ENCODE measurements around the gene RILPL2.
A peak's percentile ranks its signal among the peaks of the same experiment; 100 is the strongest.
"Not testable (repeated sequence)": the region's sequence is repeated elsewhere in the genome, so short reads cannot be mapped to it uniquely, and the experiment has no call there.

RILPL2 gene

DNA sequence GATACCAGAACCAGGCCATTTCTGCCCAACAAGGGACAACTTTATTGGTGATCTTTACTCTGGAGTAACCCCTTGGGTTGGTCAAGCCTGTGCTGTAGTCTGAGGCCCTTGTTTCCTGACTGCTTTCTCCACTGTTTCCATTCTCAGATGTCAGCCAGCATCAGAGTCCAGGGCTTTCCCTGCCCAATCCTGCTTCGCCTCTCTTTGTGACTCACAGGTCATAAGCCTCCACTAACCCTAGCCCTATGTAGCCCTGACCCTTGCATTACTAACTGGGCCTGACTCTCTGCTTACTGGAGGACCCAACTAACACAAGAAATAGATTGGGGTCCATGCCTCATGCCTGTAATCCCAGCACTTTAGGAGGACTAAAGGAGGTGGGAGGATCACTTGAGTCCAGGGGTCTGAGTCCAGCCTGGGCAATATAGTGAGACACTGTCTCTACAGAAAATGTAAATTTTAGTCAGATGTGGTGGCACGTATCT lies 12.8 kb upstream of the RILPL2 start:
- DNase-seq, result no peak

DNA sequence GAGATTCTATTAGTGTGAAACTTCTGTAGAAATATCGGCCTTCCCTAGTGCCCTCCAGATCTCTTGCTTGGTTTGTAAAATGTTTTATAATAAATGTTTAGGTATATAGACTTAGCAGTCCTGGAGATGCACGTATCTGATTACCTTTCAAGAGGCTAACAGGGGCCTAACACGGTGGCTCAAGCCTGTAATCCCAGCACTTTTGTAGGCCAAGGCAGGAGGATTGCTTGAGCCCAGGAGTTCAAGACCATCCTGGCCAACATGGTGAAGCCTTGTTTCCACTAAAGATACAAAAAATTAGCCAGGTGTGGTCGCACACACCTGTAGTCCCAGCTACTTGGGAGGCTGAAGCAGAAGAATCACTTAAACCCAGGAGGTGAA lies 9.8 kb upstream of the RILPL2 start:
- DNase-seq, result no peak

DNA sequence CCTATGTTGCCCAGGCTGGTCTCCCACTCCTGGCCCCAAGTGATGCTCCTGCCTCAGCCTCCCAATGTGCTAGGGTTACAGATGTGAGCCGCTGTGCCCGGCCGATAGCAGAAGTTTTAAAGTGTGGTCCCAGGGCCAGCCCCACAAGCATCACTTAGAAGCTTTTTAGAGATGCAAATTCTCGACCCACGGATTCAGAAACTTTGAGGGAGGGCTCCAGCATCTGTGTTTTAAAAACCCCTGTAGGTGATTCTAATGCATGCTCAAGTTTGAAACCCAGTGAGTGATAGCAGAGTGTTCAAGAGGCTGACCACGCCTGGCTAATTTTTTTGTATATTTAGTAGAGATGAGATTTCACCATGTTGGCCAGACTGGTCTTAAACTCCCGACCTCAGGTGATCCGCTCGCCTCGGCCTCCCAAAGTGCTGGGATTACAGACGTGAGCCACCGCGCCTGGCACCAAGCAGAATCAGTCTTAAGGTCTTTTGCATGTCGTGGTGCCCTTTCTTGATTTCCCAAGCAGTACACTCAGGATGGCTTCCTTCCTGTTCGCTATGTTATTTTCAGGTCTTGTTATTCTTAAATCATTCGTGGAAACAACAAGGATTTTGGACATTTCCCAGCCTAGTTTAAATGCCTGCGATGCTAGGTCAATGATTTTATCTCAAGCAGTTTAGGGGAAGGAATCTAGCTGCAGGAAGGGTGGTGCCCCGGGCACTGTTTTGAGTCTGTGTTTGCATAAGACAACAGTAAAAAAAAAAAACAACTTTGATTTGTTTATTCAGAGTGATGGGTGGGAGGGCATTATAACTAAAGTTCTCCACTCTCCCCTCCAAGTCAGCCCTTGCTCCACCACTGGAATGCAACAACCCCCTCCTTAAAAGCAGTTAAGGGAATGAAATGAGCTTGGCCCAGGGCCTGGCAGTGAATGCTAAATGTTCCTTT lies 9.2 kb upstream of the RILPL2 start:
- no peak for DNase-seq

DNA sequence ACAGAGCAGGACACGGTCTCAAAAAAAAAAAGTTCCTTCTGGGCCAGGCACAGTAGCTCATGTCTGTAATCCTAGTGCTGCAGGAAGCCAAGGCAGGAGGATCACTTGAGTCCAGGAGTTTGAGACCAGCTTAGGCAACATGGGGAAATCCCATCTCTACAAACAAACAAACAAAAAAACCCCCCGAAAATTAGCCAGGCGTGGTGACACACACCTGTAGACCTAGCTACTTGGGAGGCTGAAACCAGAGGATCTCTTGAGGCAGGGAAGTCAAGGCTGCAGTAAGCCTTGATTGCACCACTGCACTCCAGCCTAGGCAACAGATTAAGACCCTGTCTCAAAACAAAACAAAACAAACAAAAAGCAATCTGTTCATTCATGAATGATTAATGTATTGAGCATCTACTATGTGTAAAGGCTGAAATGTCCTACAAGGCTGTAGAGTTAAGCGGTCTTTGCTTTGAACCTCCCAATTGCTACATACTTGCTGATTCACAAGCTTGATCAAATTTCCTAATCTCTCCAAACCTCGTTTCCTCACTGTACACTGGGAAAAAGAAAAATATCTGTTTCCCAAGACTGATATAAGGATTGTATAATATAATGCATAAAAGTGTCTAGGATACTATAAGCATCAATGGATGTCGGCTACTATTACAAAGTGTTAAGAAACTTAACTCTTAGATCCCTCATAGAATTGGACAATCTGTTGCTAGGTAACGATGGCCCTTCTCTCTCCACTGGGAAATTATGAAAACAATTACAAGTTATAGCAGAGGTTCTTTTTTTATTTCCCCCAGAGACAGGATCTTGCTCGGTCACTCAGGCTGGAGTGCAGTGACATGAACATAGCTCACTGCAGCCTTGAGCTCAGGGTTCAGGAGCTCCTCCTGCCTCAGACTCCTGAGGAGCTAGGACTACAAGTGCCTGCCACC lies 7.9 kb upstream of the RILPL2 start:
- no peak for DNase-seq

DNA sequence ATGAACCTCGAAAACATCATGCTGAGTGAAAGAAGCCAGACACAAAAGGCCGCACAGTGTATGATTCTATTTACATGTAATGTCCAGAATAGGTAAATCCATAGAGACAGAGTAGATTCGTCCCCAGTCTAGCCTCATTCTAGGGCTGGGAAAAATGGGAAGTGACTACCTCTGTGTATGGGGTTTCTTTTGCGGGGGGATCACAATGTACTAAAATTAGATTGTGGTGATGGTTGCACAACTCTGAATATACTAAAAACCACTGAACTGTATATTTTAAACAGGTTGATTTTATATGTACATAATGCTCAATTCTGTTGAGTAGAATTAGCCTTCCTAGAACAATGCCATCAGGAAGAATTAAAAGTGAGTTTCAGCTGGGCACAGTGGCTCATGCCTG lies 6.3 kb upstream of the RILPL2 start:
- no peak for DNase-seq

DNA sequence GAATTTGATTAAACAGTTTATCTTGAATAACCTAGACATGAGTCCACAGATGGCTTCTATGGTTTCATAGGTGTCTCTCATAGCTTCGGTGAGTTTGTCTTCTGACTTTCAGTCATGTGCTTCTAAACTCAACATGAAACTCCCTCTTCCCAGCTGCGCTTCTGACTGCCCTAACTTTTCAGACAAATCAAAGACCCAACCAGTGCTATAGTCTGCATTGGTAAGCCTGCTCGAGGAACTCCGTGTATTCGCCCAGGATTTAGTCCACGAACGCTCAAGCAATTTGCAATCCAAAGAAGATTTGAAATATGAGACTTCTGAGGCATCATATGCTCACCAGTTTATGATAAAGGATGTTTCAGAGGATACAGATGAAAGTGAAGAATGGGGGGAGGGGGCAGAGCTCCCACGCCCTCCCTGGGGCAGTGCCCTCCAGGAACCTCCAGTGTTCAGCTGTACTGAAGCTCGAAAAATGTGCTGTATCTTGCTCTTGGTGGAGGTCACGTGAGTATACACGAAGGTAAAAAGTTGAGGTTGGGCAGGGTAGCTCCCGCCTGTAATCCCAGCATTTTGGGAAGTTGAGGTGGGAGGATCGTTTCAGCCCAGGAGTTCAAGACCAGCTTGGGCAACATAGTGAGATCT lies 5.2 kb upstream of the RILPL2 start:
- peak in 1 of 2 experiments; percentile 40 for DNase-seq

DNA sequence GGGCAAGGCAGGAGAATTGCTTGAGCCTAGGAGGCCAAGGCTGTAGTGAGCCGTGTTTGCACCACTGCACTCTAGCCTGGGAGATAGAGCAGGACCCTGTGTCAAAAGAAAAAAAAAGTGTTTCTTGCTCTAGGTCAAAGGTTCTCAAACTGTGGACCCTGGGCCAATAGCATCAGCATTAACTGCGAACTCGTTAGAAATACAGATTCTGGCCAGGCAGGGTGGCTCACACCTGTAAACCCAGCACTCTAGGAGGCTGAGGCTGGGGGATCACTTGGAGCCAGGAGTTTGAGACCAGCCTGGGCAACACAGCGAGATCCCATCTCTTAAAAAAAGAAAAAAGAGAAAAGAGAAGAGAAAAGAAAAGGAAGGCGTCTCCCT lies 858 bp downstream of the RILPL2 start:
- DNase-seq, result no peak

DNA sequence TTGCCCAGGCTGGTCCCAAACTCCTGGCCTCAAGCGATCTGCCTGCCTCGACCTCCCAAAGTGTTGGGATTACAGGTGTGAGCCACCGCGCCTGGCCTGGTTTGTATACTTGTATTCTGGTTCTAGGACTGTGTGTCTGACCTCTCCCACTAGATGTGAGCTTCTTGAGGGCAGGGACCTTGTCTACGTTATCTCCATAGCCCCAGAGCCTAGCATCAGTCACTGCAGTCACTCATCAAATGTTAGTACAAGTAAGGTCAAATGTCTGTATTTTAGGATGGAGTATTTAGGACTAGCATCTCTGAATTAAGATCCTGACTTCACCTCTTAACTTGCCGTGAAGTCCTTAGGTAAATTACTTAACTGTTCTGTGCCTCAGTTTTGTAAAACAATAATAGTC lies 2.9 kb downstream of the RILPL2 start:
- DNase-seq, result no peak

DNA sequence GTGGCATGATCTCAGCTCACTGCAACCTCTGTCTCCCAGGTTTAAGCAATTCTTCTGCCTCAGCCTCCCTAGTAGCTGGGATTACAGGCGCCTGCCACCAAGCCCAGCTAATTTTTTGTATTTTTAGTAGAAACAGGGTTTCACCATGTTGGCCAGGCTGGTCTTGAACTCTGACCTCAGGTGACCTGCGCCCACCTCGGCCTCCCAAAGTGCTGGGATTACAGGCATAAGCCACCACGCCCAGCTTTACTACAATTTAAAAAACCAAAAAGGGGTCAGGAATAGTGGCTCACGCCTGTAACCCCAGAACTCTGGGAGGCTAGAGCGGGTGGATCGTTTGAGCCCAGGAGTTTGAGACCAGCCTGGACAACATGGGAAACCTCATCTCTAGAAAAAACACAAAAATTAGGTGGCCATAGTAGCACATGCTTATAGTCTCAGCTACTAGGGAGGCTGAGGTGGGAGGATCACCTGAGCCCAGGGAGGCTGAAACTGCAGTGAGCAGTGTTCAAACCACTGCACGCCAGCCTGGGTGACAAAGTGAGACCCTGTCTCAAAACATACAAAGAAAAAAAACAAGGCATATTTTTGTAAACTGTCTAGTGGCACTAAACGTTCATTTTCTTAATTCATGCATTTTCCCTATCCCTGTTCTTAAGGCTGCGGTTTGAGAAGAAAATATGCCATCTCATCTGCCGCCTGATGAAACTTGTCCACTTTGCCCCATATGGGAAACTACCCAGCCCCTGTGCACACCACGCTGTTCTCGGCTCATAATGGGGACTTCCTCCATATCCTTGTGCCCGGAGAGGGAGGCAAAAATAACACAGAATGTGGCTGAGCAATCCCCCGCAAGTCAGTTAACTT lies 4.3 kb downstream of the RILPL2 start:
- DNase-seq, result not testable (repeated sequence)

DNA sequence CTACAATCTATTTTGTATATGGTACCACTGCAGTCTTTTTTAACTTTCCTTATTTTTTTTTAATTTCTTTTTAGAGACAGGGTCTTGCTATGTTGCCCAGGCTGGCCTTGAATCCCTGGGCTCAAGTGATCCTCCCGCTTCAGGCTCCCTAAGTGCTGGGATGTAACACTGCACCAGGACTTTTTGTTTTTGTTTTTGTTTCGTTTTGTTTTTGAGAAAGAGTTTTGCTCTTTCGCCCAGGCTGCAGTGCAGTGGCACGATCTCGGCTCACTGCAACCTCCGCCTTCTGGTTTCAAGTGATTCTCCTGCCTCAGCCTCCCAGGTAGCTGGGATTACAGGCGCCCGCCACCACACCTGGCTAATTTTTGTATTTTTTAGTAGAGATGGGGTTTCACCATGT lies 7.4 kb downstream of the RILPL2 start:
- not testable (repeated sequence) for DNase-seq

DNA sequence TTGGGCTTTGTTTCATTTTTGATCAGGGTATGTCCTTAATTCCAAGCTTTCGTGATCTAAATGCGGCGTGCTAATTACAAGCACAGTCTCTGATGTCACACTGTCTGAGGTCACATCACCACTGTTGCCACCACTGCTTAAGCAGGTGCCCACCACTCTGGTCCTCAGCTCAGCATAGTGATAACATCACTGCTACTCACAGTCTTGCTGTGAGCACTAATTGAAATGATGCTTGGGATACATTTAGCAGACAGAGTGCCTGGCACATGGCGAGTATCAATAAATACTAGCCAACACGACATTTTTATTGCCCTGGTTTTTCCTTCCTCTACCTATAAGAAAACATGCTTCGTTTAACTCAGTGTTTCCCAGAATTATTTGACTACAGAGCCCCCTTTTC lies 7.9 kb downstream of the RILPL2 start:
- DNase-seq, result no peak

DNA sequence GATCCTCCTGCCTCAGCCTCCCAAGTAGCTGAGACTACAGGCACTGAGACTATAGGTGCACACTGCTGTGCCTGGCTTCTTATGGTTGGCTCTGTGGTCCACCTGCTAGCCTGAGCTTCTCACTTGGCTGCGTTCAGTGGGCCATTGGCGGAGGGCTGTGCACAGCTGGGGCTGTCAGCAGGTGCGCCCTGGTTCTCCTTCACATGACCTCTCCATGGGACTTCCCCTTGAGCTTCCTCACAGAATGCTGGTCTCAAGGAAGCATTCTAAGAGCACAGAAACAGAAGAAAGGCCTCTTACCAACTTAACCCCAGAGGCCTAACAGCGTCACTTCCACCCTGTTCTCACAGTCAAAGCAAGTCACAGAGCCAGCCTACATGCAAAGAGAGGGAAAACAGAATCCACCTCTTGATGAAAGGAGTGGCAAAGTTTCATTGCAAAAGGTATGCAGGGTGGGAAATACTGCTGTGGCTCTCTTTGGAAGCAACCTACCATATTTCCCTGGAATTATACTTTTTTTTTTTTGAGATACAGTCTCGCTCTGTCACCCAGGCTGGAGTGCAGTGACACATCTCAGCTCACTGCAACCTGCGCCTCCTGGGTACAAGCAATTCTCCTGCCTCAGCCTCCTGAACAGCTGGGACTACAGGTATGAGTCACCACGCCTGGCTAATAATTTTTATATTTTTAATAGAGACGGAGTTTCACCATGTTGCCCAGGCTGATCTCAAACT lies 9.3 kb downstream of the RILPL2 start:
- DNase-seq, result no peak

DNA sequence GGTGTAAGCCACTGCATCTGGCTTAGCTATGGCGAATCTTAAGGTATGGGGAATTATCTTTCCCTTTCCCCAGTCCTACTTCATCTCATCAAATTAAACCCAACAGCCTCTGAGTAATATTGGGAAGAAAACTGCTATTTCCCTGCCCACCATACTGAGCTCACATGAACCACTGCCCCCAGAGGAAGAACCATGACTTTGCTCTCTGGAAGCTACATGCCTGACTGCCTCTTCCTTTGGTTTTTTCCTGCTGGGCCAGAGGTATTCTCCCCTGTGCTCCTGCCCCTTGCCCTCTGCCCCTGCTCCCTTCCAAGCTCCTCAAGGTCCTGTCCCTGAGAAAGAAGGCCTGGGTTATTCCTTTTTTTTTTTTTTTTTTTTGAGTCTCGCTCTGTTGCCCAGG lies 15.2 kb downstream of the RILPL2 start:
- DNase-seq, result no peak

DNA sequence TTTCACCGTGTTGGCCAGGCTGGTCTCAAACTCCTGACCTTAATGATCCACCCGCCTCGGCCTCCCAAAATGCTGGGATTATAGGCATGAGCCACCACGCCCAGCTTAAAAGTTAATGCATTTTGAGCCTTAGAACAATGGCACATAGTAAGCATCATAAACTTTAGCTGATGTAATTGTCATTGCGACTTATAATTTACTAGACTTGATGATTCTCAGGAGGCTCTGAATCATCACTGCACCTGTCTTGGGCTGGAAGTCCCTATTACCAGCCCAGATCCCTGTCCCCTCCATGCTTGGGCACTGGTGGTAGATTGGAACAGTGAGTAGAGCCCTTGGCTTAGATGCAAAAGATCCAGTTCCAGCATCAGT lies 26.5 kb downstream of the RILPL2 start:
- no peak for DNase-seq

DNA sequence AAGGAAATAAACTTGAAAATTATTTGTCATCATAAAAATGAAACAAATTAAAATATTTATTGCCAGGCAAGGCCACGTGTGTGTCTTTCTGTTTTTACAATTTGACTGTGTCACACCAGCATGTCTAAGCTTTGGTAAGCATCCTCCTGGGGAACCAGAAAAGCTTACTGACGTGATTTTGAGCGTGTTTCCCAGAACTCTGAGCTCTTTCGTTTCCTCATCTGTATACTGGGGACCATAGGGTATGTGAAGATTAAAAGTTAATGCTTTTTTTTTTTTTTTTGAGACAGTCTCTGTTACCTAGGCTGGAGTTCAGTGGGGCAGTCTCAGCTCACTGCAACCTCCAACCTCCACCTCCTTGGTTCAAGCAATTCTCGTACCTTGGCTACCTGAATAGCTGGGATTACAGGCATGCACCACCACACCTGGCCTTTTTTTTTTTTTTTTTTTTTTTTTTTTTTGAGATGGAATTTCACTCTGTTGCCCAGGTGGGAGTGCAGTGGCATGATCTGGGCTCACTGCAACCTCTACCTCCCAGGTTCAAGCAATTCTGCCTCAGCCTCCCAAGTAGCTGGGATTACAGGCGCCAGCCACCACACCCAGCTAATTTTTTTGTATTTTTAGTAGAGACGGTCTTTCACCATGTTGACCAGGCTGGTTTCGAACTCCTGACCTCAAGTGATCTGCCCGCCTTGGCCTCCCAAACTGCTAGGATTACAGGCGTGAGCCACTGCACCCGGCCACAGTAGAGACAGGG lies 27.0 kb downstream of the RILPL2 start:
- DNase-seq, result not testable (repeated sequence)

DNA sequence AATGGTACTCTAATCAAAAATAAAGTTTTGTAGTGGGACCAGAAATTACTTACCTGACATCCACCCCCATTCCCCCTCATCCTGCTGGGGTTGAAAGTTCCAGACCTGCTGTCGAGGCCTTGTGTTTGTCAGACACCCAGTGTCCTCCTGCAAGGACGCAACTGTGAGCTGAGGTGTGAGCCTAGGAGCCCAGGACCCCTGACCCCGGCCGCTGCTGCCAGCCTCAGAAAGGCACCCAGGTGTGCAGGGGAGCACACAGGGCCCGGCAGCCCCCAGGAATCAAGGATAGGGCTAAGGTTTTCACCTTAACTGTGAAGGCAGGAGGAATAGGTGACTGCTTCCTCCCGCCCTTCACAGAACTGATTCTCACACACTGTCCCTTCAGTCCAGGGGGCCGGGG lies 27.9 kb downstream of the RILPL2 start:
- DNase-seq, result not testable (repeated sequence)

DNA sequence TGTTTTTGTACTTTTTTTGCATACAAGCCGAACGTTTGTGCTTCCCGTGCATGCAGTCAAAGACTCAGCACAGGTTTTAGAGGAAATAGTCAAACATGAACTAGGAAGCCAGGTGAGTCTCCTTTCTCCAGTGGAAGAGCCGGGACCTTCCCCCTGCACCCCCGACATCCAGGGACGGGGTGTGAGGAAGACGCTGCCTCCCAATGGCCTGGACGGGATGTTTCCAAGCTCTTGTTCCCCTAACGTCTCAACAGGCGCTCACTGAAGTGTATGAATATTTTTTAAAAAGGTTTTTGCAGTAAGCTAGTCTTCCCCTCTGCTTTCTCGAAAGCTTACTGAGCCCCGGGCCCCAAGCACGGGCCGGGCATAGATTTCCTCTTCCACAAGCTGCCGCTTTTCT lies 28.6 kb downstream of the RILPL2 start:
- DNase-seq, result not testable (repeated sequence)

DNA sequence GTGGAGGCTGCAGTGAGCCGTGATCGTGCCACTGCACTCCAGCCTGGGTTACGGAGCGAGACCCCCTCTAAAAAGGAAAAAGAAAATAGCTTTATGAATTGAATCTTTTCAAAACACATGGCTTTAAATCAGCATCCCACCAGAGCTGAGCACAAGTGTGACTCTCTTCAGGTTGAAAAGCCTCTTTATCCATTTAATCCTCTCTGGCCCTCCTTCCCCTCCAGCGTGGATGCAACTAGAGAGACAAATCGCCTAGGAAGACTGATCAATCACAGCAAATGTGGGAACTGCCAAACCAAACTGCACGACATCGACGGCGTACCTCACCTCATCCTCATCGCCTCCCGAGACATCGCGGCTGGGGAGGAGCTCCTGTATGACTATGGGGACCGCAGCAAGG lies 29.2 kb downstream of the RILPL2 start:
- not testable (repeated sequence) for DNase-seq

DNA sequence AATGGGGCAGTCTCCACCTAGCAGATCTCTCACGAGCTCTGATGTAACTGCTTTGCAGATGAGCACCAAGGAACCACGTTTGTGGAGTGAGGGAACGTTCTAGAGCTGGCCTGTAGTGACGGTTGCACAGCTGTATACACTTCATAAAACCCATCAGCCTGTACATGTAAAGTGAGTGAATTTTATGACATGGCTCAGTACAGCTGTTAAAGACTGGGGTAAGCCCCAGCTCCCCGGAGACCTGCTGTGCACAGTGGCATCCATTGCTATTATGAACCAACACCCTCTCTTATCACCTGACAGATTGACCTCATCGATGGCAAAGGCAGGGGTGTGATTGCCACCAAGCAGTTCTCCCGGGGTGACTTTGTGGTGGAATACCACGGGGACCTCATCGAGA lies 31.9 kb downstream of the RILPL2 start:
- DNase-seq, result no peak

Measured in NCI-H524 (cell line).